RPMI8226 (cell line): ENCODE results near the gene DAGLA.

Experiments used
- DNase-seq: peaks from one replicate; pipeline ENCODE4 v3.0.0-alpha.2; 2015

DAGLA gene

DNA sequence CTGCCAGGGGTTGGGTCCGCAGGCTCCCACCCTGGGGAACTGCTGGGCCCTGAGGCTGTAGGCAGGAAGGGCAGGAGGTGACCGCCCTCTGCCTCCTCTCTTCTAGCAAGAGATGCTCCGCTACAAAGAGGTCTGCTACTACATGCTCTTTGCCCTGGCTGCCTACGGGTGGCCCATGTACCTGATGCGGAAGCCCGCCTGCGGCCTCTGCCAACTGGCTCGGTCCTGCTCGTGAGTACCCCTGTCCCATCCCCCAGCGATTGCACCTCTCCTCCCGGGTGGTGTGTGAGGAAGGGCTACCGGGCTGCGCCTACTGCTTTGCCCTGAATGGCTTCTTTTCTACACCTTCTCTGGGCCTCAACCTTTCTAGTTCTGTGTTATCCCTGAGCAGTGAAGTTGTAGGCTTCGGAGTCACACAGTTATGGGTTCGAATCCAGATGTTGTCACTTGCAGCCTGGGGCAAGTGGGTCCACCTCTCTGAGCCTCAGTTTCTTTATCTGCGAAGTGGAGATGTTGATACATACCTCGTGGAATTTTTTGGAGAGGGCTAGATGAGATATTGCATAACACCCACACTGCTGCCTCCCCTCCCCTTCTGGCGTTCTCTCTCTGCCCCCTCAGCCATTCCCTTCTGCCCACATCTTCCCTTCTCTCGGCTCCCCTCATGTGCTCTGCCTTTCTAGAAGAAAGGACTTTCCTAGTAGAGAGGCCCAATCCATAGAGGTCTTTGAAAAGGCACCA is 51.2 kb downstream of the DAGLA start:
- no peak for DNase-seq

DNA sequence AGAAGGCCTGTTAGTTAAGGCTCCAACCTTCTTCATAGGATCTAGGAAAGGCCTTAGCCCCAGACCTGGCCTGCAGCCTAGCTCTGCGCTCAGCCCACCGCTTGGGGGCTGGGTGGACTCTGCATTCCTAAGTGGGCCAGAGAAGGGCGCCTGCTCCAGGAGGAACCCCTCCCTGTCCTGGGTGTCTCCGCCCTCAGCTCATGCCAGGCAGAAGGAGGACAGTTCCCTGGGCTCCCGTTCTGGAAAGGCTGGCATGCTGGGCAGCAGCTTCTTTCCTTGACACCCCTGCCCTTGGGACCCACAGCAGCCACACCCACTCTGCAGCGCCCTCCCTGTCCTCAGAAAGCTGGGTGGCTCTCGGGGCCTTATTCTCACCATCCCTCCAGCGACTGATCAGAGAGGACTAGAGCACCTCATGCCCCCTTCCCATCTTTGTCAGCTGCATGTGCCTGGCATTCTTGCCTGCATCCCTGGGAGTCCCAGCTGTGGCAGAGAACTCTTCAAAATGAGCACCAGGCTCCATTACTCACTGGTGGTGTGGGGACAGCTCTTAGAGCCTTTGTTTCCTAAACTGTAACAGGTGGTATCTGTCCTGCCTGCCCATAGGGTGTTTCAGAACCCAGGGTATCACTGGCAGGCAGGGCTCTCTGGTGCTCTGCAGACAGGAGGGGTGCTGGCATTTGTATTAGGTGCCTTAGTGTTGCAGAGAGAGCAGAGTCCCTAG is 51.9 kb downstream of the DAGLA start:
- no peak for DNase-seq

DNA sequence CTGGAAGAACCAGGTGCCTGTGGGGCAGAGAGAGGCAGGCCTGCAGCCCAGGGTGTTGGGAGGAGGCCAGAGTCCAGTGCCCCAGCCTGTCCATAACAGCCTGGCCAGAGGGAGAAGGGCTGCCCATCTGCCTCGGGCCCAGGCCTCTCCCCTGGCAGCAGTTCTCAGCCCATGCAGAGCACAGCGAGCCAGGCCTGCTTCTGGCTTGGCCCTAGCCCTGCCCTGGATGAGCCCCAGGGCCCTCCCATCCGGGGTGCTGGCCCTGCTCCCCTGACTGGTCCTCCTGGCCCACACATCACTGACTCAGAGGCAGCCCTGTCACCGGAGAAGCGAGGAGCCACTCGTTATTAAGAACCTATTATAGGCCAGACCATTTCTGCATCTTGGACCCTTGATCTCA is 52.5 kb downstream of the DAGLA start:
- no peak for DNase-seq

DNA sequence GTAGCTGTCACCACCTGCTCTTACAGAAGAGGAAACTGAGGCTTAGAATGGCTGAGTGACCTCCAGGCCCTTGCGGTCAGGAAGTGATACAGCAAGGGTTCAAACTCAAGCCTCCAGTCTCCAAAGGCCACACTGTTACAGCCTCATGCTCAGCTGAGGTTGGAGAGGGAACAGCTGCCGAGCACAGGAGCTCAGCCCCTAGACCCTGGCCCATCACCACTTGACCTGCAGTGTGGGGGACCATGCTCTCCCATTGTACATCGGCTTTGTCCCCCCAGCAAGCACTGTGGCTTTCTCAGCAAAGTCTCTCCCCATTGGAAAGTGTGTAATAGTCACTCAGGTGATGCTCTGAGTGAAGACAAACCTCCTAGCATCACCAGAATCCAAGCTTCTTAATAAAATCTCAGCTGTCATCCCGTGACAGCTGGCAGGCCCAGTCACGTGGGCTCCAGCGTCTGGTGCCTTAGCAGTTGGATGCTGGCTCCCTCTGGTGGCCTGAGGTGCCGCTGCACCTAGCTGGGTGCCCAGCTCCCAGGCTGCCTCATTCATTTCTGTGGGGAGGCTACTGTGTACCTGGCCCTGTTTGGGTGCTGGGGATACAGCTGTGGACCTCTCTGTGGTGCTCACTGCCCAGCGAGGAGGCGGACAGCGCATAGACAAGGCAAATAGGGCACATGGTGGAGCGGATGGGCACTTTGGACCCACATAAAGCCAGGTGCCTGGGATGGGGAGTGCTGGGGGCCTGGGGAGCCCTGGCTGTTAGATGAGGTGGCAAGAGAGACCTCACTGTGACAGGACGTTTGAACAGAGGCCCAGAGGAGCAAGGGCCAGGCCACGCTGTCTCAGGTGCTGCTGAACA is 53.2 kb downstream of the DAGLA start:
- peak; percentile 95 for DNase-seq

DNA sequence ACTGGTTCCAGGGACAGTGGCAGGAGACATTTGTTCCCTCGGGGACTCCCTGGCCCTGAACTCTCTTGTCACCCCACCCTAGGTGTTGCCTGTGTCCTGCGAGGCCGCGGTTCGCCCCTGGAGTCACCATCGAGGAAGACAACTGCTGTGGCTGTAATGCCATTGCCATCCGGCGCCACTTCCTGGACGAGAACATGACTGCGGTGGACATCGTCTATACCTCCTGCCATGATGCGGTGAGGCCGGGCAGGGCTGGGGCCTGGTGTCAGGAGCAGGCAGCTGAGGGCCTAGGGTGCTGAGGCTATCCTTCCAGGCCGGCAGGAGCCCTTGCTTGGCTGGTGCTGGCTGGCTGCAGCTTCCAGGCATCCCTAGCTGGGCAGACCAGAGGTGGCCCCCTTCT is 54.6 kb downstream of the DAGLA start:
- no peak for DNase-seq

DNA sequence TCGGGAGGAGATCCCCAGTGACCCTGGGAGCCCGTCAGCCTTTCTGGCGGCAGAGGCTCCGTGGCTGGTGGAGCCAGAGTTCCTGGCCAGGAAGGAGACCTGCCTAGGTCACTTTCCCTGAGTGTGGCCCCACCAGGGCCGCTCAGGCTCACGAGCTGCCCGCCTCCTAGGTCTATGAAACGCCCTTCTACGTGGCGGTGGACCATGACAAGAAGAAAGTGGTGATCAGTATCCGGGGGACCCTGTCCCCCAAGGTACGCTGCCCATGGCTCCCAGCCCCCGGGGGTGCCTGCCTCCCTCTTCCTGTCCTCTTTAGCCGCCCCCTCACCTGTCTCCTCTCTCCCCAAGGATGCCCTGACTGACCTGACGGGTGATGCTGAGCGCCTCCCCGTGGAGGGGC is 55.2 kb downstream of the DAGLA start:
- DNase-seq, result no peak

DNA sequence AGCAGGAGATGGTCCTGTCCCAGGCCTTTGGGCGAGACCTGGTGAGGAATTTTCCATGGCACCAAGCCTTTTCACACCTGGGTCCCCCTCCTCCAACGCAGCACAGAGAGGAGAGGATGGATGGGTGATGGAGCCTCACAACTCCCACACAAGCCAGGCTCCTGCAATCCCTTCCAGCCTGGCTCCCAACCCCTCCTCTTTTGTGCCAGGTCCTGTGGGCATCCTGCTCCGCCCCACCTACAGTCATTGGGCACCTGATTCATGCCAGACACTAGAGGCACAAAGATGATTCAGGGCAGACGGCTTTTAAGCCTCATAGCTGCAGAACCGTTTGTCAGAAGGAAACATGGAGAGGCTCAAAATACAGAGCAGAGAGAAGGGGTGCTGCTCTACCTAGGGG is 56.1 kb downstream of the DAGLA start:
- no peak for DNase-seq

DNA sequence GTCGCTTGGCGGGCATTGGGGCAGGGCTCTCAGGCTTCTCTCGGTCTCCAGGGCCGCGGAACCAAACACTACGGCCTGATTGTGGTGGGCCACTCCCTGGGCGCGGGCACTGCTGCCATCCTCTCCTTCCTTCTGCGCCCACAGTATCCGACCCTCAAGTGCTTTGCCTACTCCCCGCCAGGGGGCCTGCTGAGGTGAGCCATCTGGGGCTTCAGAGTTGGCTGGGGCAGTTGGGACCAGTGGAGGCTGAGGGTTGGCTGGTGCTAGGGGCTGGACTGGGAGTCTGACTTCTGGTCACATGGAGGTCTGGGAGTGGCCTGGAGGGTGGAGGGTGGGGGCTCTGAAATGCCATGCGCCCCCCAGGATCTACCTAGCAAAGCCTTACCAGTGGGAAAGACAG is 56.9 kb downstream of the DAGLA start:
- DNase-seq, result peak; percentile 78

DNA sequence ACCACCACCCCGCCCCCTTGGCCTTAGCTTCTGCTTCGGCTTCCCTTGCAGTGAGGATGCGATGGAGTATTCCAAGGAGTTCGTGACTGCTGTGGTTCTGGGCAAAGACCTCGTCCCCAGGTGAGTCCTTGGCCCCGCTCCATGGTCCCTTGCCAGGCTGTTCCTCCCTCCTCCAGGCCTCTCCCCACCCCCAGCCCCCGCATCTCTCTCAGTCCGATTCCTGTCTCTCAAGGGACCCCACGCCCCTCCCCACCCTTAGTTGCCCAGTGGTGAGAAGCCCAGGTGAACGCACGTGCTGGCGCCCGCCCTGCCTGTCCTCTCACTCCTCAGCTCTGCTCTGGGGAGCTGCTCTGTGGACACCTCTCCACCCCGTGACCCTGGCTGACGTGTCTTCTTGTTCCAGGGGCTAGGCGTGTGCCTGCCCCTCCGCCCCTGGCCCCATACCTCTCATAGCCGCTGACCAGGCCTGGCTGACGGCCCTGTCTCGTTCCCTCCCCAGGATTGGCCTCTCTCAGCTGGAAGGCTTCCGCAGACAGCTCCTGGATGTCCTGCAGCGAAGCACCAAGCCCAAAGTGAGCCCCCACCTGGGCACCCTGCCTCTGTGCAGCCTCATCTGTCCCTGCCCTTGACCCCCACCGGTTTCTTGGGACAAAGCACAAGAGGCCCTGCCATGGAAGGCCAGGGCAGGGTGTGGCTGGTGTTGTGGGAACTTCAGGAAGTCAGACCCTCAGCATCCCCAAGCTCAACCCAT is 57.6 kb downstream of the DAGLA start:
- peak; percentile 27 for DNase-seq

DNA sequence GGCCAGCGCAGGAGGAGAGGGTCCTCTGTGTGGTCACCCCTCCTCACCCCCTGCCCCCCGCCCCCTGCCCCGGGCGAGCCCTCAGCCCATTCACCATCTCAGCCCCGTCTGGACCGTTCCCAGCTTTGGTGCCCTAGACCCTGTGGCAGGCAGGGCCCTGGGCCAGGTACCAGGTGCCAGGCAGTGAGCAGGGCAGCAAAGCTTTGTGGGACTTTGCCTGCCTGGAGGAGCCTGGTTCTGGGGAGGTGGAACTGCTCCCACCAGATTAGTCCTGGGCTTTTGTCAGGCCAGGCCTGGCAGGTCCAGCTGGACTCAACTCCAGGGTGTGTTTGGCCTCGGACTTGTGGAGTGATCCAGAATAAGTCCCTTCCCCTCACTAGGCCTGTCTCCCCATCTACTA is 58.6 kb downstream of the DAGLA start:
- DNase-seq, result no peak

DNA sequence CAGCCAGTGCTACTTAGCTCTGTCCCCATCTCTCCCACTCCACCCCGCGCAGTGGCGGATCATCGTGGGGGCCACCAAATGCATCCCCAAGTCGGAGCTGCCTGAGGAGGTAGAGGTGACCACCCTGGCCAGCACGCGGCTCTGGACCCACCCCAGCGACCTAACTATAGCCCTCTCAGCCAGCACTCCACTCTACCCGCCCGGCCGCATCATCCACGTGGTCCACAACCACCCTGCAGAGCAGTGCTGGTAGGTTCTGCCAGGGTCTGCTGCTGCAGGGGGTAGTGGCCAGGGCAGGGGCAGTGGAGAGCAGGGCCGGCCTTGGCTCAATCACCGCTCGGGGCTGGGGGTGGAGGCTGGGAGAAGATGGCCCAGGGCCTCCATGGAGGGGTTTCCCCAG is 59.2 kb downstream of the DAGLA start:
- DNase-seq, result no peak

DNA sequence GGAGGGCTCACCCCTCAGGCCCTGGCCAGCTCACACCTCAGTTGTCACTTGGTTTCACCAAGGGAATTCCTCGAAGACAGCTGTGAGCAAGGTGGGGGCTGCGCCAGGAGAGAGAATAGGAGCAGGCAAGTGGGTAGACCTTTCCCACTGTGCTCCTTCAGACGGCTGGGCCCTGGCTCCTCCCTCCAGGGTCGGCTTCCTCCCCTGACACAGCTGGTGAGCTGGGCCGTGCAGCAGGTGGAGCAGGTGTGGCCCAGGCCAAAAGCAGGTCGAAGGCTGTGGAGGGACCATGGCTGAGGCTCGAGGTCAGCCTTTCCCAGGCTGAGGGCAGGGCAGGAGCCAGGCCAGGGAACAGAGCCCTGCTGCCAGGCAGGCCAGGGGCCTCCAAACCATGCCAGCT is 59.8 kb downstream of the DAGLA start:
- DNase-seq, result peak; percentile 65

DNA sequence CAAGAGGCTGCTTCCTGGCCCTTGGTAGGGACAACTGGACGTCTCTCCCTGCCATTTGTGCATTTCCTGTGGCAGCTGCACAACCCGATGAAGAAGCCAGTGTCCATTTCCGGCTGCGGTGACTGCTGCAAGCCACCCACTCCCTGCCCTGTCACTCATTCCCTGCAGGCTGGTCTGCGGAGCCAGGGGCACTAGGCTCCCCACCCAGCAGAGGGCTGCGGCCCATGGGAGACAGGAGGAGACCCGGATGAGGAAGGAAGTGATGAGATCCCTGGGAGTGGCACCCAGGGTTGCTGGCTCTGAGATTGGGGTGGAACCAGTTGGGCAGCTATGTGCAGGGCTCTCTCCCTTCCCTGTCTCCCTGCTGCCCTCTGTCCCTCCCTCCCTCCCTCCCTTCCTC is 62.2 kb downstream of the DAGLA start:
- DNase-seq, result no peak

DNA sequence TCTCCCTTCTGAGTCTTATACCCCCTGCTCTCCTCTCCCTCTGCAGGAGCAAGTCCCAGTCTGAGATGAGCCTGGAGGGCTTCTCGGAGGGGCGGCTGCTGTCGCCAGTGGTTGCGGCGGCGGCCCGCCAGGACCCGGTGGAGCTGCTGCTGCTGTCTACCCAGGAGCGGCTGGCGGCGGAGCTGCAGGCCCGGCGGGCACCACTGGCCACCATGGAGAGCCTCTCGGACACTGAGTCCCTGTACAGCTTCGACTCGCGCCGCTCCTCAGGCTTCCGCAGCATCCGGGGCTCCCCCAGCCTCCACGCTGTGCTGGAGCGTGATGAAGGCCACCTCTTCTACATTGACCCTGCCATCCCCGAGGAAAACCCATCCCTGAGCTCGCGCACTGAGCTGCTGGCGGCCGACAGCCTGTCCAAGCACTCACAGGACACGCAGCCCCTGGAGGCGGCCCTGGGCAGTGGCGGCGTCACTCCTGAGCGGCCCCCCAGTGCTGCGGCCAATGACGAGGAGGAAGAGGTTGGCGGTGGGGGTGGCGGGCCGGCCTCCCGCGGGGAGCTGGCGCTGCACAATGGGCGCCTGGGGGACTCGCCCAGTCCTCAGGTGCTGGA is 63.4 kb downstream of the DAGLA start:
- no peak for DNase-seq

DNA sequence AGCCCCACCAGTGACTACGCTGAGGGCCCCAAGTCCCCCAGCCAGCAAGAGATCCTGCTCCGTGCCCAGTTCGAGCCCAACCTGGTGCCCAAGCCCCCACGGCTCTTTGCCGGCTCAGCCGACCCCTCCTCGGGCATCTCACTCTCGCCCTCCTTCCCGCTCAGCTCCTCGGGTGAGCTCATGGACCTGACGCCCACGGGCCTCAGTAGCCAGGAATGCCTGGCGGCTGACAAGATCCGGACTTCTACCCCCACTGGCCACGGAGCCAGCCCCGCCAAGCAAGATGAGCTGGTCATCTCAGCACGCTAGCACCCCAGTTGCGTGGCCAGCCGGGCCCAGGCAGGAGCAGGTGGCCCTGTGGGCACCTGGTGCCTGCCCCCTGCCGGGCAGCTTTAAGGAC is 64.0 kb downstream of the DAGLA start:
- no peak for DNase-seq

DNA sequence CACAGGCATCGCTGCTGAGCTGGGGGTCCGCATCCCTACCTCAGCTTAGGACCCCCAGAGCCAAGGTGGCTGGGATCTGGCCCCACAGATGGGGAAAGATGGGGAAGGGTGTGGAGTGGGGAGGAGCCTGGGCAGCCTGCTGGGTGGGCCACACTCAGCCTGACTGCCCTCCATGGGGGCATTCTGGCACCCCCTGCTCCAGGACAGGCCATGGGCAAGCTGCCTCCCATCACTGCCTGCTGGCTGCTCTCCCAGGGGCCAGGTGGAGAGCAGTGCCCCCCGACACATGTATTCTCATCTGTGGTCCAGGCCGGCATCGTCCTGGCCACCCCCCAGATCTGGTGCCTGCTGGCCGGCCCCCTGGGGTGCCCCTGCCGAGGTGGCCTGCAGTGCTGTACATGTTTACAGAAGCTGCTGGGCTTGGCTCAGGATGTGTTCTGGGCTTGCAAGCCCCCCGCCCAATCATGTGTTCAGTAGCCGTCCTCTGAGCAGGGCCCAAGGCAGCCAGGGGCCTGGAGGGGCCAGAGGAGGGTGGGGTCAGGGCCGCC is 64.5 kb downstream of the DAGLA start:
- DNase-seq, result no peak

DNA sequence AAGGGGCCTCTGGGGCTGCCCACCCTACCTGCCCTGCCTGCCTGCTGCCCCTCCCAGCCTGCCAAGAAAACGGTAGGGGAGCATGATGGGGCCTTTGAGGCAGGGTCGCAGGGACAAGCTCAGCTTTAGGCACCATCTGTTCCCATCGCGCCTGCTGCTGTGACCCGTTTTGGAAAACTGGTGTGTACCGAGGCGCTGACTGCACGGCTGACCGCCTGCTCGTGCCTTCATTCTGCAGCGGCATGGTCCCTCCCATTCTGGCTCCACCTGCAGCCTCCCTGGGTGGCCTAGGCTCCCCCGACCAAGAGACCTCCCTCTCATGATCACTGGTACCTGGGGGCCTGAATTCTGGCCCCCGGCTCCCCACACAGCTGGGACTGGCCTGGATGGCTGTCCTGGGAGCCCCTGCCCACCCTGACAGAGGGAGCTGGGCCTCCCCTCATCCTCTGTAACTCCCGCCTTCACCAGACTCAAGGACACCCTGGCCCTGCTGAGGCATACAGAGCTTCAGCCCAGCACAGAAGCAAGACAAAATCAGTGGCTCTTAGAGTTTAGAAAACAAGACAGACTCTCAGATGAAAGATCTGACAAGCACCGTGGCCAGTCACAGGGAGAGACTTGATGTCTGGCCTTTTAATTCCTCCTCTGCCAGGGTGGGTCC is 65.7 kb downstream of the DAGLA start:
- DNase-seq, result no peak

DNA sequence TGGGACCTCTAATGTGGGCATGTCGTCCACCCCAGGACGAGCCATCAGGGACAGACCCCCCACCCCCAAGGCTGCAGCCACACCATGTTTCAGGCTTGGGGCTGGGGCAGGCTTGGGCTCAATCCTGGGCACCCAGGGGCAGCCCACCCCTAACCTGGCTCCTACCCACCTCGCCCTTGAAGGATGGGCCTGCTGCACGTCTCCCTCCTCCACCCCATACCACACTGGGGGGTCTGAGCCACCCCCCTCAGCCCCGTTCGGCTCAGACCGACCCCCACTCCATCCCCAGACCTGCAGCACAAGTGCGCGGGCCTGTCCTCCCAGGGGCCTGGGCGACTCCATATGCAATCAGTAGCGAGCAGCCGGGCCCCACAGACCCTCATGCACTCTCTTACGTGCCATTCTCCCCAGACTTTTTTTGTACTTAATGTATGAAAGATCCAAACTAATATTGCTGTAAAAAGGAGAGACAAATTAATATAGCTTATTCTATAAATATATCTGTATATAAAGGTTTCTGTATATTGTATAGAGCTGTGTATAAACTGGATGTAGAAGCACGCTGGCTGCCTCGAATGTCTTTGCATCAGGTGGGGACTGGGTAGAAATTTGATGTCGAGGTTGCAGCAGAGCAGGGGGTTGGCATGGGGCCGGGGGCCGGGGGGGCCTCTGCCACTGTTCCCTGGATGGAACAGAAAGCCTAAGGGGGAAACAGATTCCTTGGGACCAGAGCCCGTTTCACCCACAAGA is 66.4 kb downstream of the DAGLA start:
- DNase-seq, result no peak

DNA sequence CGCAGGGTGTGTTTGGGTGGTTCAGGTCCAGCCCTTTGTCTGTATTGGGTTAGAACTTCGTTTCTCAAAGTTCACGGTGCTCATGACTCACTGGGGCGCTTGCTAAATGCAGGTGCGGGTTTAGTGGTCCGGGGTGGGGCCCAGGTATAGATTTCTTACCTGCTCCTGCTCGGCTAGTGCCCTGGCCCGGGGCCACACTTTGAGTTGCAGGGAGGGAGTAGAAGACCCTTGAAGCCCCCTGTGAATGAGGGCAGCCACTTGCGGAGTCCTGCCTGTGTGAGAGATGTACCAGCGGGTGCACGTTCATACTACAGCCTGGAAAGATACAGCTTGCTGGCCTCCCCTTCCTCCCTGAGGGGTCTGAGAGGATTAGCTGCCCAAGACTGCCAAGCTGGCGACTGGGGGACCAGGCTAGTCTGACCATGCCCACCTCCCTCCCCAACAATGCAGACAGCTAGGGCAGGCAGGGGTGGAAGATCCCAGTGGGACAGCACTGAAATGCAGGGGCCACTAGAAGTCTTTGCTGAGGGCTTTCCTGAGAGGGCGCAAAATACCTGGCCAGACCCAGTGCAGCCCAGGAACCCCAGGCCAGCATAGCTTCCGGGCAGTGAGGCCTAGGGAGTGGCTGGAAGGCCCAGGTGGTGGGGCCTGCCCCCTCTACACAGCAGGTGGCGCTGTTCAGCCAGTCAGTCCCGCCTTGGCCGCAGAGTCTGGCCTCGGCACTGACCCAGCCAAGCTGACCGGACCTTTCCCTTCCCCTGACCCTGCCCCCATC is 67.2 kb downstream of the DAGLA start:
- DNase-seq, result peak; percentile 80

DNA sequence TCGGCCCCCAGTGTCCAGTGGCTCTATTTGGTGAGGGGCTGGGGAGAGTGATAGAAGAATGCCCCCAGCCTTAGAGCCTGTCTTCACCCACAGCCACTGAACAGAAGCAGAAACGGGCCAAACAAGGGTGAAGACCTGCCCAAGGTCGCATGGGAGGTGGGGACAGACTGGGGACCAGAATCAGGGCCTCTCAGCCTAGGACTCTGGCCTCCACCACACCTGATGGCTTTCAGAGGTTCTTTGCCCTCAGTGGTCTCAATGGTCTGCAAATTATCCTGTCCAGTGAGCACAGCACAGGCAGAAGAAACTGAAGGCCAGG is 67.7 kb downstream of the DAGLA start:
- no peak for DNase-seq
